Neutrophil (primary cell): Measurements from ENCODE around the gene WNT5A.

Experiments
- H3K27ac ChIP-seq: fragments of 200-600 bp; sonication (generic); 2 replicates; pipeline ENCODE4 v1.5.1; 2016; ENCODE audit warnings: mild to moderate bottlenecking, moderate library complexity
- H3K27me3 ChIP-seq: fragments of 200-600 bp; sonication (generic); 2 replicates; pipeline ENCODE4 v1.6.0; 2016; ENCODE audit warnings: mild to moderate bottlenecking
- H3K36me3 ChIP-seq: fragments of 200-600 bp; sonication (generic); 2 replicates; pipeline ENCODE4 v1.5.1; 2017
- H3K4me1 ChIP-seq, 2 experiments: fragments of 200-600 bp in 1 of 2; sonication (generic) in 1 of 2; 1 replicate in 1 of 2; 2 replicates in 1 of 2; pipeline versions ENCODE4 v1.5.1 to v1.6.1; 2013 to 2016; ENCODE audit warnings: low read depth in 1 of 2, low read length in 1 of 2, mild to moderate bottlenecking in 1 of 2, moderate library complexity in 1 of 2; ENCODE audit not compliant: control insufficient read depth in 1 of 2, insufficient read depth in 1 of 2
- H3K4me3 ChIP-seq, 2 experiments: fragments of 200-600 bp in 1 of 2; sonication (generic) in 1 of 2; 1 replicate in 1 of 2; 2 replicates in 1 of 2; pipeline ENCODE4 v1.5.1; 2013 to 2016; ENCODE audit warnings: low read depth in 1 of 2, low read length in 1 of 2, mild to moderate bottlenecking in 1 of 2, moderate library complexity in 1 of 2
- H3K9me3 ChIP-seq: fragments of 200-600 bp; sonication (generic); 2 replicates; pipeline ENCODE4 v1.5.1; 2016
- CTCF ChIP-seq: fragments of 200-600 bp; sonication (generic); IDR thresholded peaks from 2 replicates; pipeline ENCODE4 v1.5.1; 2016; ENCODE audit warnings: antibody characterized with exemption

The WNT5A gene

GRCh38 chr3:55486857-55487380, at the start of gene WNT5A:
WNT5A (minus strand) TSS chr3:55487306; CDS start chr3:55486985, 321 bp downstream.
- Histone ChIP-seq H3K4me1 (peaks cover 6 to 14% of the 10 kb centered on the region in 2 experiments), H3K36me3 (no peaks in the 10 kb centered on the region), H3K27ac (no peak within 1 kb of the TSS), H3K27me3 (peaks cover 100% of the 10 kb centered on the region), H3K9me3 (no peaks in the 10 kb centered on the region), H3K4me3 (peak within 1 kb of the TSS in 1 of 2 experiments; percentile 29)
- TF ChIP-seq CTCF, result no peak

GRCh38 chr3:55534876-55535275, 47.8 kb upstream of the WNT5A start:
- Histone ChIP-seq H3K9me3 (no peaks in the 10 kb centered on the region), H3K27ac (no peak overlapping the region)

GRCh38 chr3:55532806-55533205, 45.7 kb upstream of the WNT5A start:
- TF ChIP-seq CTCF, result no peak
- H3K27ac ChIP-seq, result no peak overlapping the region
- H3K4me1 ChIP-seq, result no peaks in the 10 kb centered on the region
- no peaks in the 10 kb centered on the region for H3K9me3 ChIP-seq
- H3K36me3 ChIP-seq, result no peaks in the 10 kb centered on the region
- no peak overlapping the region for H3K4me3 ChIP-seq
- no peaks in the 10 kb centered on the region for H3K27me3 ChIP-seq

More at GRCh38 chr3:55534876-55535275, 47.8 kb upstream of the WNT5A start:
- no peaks in the 10 kb centered on the region for H3K36me3 ChIP-seq
- H3K4me1 ChIP-seq, result no peaks in the 10 kb centered on the region
- H3K27me3 ChIP-seq, result no peaks in the 10 kb centered on the region
- no peak overlapping the region for H3K4me3 ChIP-seq
- TF ChIP-seq CTCF, result no peak

DNA sequence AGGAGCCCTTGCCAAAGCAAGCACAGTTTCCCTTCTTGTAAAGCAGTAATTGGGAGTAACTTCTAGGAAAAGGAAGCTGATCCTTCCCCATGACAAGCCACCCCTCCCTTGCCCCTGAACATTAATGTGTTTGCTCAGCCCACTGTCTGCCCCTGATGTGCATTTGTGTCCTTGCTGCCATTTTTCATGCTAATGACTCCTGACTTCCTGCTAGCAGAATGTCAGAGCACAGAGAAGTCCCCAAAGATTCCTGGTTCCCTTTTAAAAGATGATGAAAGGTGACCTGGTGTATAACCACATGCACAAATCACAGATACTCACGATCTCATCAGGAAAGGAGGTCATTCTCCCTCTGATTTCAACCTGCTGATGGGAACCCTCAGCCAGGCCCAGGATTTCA, 44.2 kb upstream of the WNT5A start:
- Histone ChIP-seq H3K36me3 (no peaks in the 10 kb centered on the region), H3K27me3 (no peaks in the 10 kb centered on the region), H3K4me3 (no peak overlapping the region), H3K4me1 (no peaks in the 10 kb centered on the region), H3K9me3 (no peaks in the 10 kb centered on the region), H3K27ac (no peak overlapping the region)
- TF ChIP-seq CTCF, result no peak

DNA sequence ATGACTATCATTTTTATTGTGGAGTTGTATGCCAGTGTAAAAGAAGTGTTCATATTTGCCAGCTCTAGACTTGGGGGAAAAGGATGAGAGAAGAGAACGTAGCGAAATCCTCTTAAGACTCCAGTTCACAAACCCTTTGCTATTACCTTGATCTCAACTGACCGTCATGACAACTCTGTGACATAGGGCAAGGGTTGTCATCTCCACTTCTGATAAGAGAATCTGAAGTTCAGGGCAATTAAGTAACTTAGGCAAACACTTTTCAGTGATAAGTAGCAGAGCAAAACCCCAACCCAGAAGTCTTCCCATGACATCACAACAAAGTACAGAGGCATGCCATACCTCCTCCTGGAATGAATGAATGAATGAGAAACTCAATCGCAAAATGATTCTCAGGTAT, 40.3 kb upstream of the WNT5A start:
- H3K27ac ChIP-seq, result no peak overlapping the region
- no peaks in the 10 kb centered on the region for H3K36me3 ChIP-seq
- H3K4me3 ChIP-seq, result no peak overlapping the region
- TF ChIP-seq CTCF, result no peak
- H3K9me3 ChIP-seq, result no peaks in the 10 kb centered on the region
- no peaks in the 10 kb centered on the region for H3K4me1 ChIP-seq
- no peaks in the 10 kb centered on the region for H3K27me3 ChIP-seq
